ENCODE measurements around the gene TBC1D32. TPM values are rescaled to one million over a fixed set of nuclear protein-coding genes. Genes with fewer than 3 reads are reported as not detected.

The TBC1D32 gene
- total RNA-seq, 1 experiment from 2014 or later = 5.4 TPM

Other genes starting within 250 kb of the TBC1D32 start
- gene GJA1, start 101.2 kb upstream of the TBC1D32 start, total RNA-seq (2014; rRNA removed; shearing (Covaris generic)) = 80.6 and 103 TPM in 2 replicates